Transverse colon (tissue), 4 donors: Measurements from ENCODE around the gene FAM170B.

ENCODE experiments used
- CTCF ChIP-seq, 5 experiments: fragments of 200-600 bp in 3 of 5; fragments of 450-650 bp in 2 of 5; sonication (generic) in 3 of 5; IDR thresholded peaks; 1 replicate in 2 of 5; 2 replicates in 3 of 5; pipeline ENCODE4 v1.5.1; 2016 to 2017; ENCODE audit warnings: antibody characterized with exemption in 5 of 5, inconsistent platforms in 3 of 5, mild to moderate bottlenecking in 2 of 5, moderate library complexity in 1 of 5
- POLR2A ChIP-seq: fragments of 450-650 bp; IDR thresholded peaks from one replicate; pipeline ENCODE4 v1.6.1; 2016; ENCODE audit warnings: antibody characterized with exemption, mild to moderate bottlenecking, moderate library complexity
- POLR2AphosphoS5 ChIP-seq, 3 donors: sonication (generic); formaldehyde crosslinking; IDR thresholded peaks; one replicate each; pipeline ENCODE4 v1.6.1; 2016; ENCODE audit warnings: antibody characterized with exemption in 3 of 3

GRCh38 chr10:49157229-49157628 lies 23.4 kb upstream of the FAM170B start:
- TF ChIP-seq POLR2A (no peak), POLR2AphosphoS5 (IDR thresholded peaks at IDR 0.05) (no peak), CTCF (IDR thresholded peaks at IDR 0.05) (no peak)
